ENCODE data around the gene KRTAP10-3.
"Not testable (repeated sequence)": the region's sequence is repeated elsewhere in the genome, so short reads cannot be mapped to it uniquely, and the experiment has no call there.

KRTAP10-3 gene

GRCh38 chr21:44578371-44579055 lies 19.9 kb upstream of the KRTAP10-3 start:
- peaks cover 13% of the 10 kb centered on the region for H3K27me3 Mint-ChIP-seq (ENCODE audit: low read depth, poor library complexity)
- no peak for TF ChIP-seq CTCF (IDR thresholded peaks at IDR 0.05)
- peaks cover 22% of the 10 kb centered on the region for H3K4me1 Mint-ChIP-seq
- no peak overlapping the region for H3K4me3 Mint-ChIP-seq
- H3K27ac Mint-ChIP-seq: no peak overlapping the region
- H3K36me3 Mint-ChIP-seq (ENCODE audit: low read depth): peaks cover 8% of the 10 kb centered on the region
- DNase-seq: no peak
- peaks cover 70% of the 10 kb centered on the region for H3K9me3 Mint-ChIP-seq

GRCh38 chr21:44576025-44576420 lies 17.4 kb upstream of the KRTAP10-3 start:
- no peak overlapping the region for H3K27ac Mint-ChIP-seq
- H3K36me3 Mint-ChIP-seq (ENCODE audit: low read depth): peaks cover 4% of the 10 kb centered on the region
- peaks cover 23% of the 10 kb centered on the region for H3K27me3 Mint-ChIP-seq (ENCODE audit: low read depth, poor library complexity)
- H3K4me1 Mint-ChIP-seq: peaks cover 14% of the 10 kb centered on the region
- no peak for TF ChIP-seq CTCF (IDR thresholded peaks at IDR 0.05)
- peaks cover 70% of the 10 kb centered on the region for H3K9me3 Mint-ChIP-seq
- DNase-seq: no peak
- H3K4me3 Mint-ChIP-seq: no peak overlapping the region

- DNase-seq: no peak
- Mint-ChIP-seq H3K9me3 (peaks cover 70% of the 10 kb centered on the region), H3K27ac (no peak overlapping the region), H3K27me3 (ENCODE audit: low read depth, poor library complexity) (peaks cover 26% of the 10 kb centered on the region), H3K4me3 (no peak overlapping the region), H3K4me1 (peaks cover 14% of the 10 kb centered on the region), H3K36me3 (ENCODE audit: low read depth) (peaks cover 4% of the 10 kb centered on the region)
- no peak for TF ChIP-seq CTCF (IDR thresholded peaks at IDR 0.05)
Measured at GRCh38 chr21:44575307-44576024, 16.9 kb upstream of the KRTAP10-3 start.

GRCh38 chr21:44574457-44575306 lies 16.1 kb upstream of the KRTAP10-3 start:
- H3K9me3 Mint-ChIP-seq: peaks cover 65% of the 10 kb centered on the region
- H3K36me3 Mint-ChIP-seq (ENCODE audit: low read depth): peaks cover 4% of the 10 kb centered on the region
- H3K4me3 Mint-ChIP-seq: peak overlapping the region; percentile 45
- peaks cover 28% of the 10 kb centered on the region for H3K27me3 Mint-ChIP-seq (ENCODE audit: low read depth, poor library complexity)
- no peak for DNase-seq
- no peak overlapping the region for H3K27ac Mint-ChIP-seq
- TF ChIP-seq CTCF (IDR thresholded peaks at IDR 0.05): no peak
- peaks cover 14% of the 10 kb centered on the region for H3K4me1 Mint-ChIP-seq

- DNase-seq; H3K4me3 Mint-ChIP-seq; H3K36me3 Mint-ChIP-seq (ENCODE audit: low read depth): not testable (repeated sequence)
- Mint-ChIP-seq H3K27ac (peak within 1 kb of the TSS; percentile 29), H3K27me3 (ENCODE audit: low read depth, poor library complexity) (peaks cover 33% of the 10 kb centered on the region), H3K9me3 (peaks cover 65% of the 10 kb centered on the region), H3K4me1 (peaks cover 14% of the 10 kb centered on the region)
Measured at GRCh38 chr21:44573630-44574456, 15.2 kb upstream of the KRTAP10-3 start, which contains the start of gene KRTAP10-4. KRTAP10-4 (plus strand) TSS chr21:44573729; CDS start chr21:44573759, 30 bp downstream.
